ENCODE results near the gene PPM1N. TPM values are rescaled to one million over a fixed set of nuclear protein-coding genes. Genes with fewer than 3 reads are reported as not detected.

The PPM1N gene, protein sequence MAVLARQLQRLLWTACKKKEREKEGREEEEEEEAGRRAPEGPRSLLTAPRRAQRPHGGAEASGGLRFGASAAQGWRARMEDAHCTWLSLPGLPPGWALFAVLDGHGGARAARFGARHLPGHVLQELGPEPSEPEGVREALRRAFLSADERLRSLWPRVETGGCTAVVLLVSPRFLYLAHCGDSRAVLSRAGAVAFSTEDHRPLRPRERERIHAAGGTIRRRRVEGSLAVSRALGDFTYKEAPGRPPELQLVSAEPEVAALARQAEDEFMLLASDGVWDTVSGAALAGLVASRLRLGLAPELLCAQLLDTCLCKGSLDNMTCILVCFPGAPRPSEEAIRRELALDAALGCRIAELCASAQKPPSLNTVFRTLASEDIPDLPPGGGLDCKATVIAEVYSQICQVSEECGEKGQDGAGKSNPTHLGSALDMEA
- 1.0 and 1.2 TPM in 2 replicates for polyA plus RNA-seq (2011; rRNA removed)
- 0.66 TPM in 1 of 2 replicates, not detected in the other for polyA minus RNA-seq (2011; rRNA and poly(A)+ RNA removed)

- POLR2A ChIA-PET = no interaction called here
- H3K36me3 ChIP-seq (ENCODE audit: control insufficient read depth, insufficient read depth, low read length) = no peaks in the 10 kb centered on the region
- DNase-seq (ENCODE audit: low read depth) = no peak
- CTCF ChIA-PET = interaction anchor here (1.1 to 6.1 kb wide), 7 partner anchors 7 to 145 kb away, joined by 3 to 56 read pairs (median 5); no protein-coding TSS in a partner anchor
- TF ChIP-seq CTCF (IDR thresholded peaks at IDR 0.05; ENCODE audit: insufficient read depth, low read depth, low read length) = no peak
- H3K27me3 ChIP-seq (ENCODE audit: control insufficient read depth, insufficient read depth, low read length) = no peaks in the 10 kb centered on the region
- H3K4me3 ChIP-seq (ENCODE audit: low read depth, low read length) = peak within 1 kb of the TSS; percentile 31
These were observed at the start of gene PPM1N for GRCh38 chr19:45498411-45499195. TSS of gene PPM1N (plus strand) at chr19:45498443. CDS start at chr19:45498473, 30 bp downstream.

- TF ChIP-seq CTCF (IDR thresholded peaks at IDR 0.05; ENCODE audit: insufficient read depth, low read depth, low read length) = no peak
- H3K36me3 ChIP-seq (ENCODE audit: control insufficient read depth, insufficient read depth, low read length) = 0 out of 2 replicates have a peak, but pooled peaks cover 1% of the 10 kb centered on the region
- no peaks in the 10 kb centered on the region for H3K27me3 ChIP-seq (ENCODE audit: control insufficient read depth, insufficient read depth, low read length)
- POLR2A ChIA-PET = no interaction called here
- no peak overlapping the region for H3K4me3 ChIP-seq (ENCODE audit: low read depth, low read length)
- CTCF ChIA-PET = interaction anchor here (2.6 to 3.9 kb wide), 3 partner anchors 9 to 37 kb away, joined by 8 to 22 read pairs (median 15); no protein-coding TSS in a partner anchor
- no peak for DNase-seq (ENCODE audit: low read depth)
These were observed 49.4 kb upstream of the PPM1N start for GRCh38 chr19:45448887-45449299.

GRCh38 chr19:45450012-45450333, 48.3 kb upstream of the PPM1N start:
- H3K36me3 ChIP-seq (ENCODE audit: control insufficient read depth, insufficient read depth, low read length) = 0 out of 2 replicates have a peak, but pooled peaks cover 1% of the 10 kb centered on the region
- TF ChIP-seq CTCF (IDR thresholded peaks at IDR 0.05; ENCODE audit: insufficient read depth, low read depth, low read length) = no peak
- no peak for DNase-seq (ENCODE audit: low read depth)
- peak overlapping the region; percentile 47 for H3K4me3 ChIP-seq (ENCODE audit: low read depth, low read length)
- no peaks in the 10 kb centered on the region for H3K27me3 ChIP-seq (ENCODE audit: control insufficient read depth, insufficient read depth, low read length)
- CTCF ChIA-PET = interaction anchor here (0.6 to 3.9 kb wide), 3 partner anchors 10 to 189 kb away, joined by 3 to 22 read pairs (median 15); partner anchors contain the start of gene EML2
- POLR2A ChIA-PET = no interaction called here

- TF ChIP-seq CTCF (IDR thresholded peaks at IDR 0.05; ENCODE audit: insufficient read depth, low read depth, low read length) = no peak
- Histone ChIP-seq H3K4me3 (ENCODE audit: low read depth, low read length) (peak overlapping the region; percentile 61), H3K27me3 (ENCODE audit: control insufficient read depth, insufficient read depth, low read length) (no peaks in the 10 kb centered on the region), H3K36me3 (ENCODE audit: control insufficient read depth, insufficient read depth, low read length) (no peaks in the 10 kb centered on the region)
- POLR2A ChIA-PET = no interaction called here
- DNase-seq (ENCODE audit: low read depth) = no peak
- CTCF ChIA-PET = interaction anchor here (1.0 to 3.4 kb wide), 4 partner anchors 12 to 34 kb away, joined by 3 to 9 read pairs (median 8); no protein-coding TSS in a partner anchor
These were observed 47.0 kb upstream of the PPM1N start for GRCh38 chr19:45451131-45451849.
